Naive thymus-derived CD8-positive, alpha-beta T cell (primary cell): ENCODE measurements around the gene NAGLU. TPM values are rescaled to one million over a fixed set of nuclear protein-coding genes. Genes with fewer than 3 reads are reported as not detected.

Experiments
- ATAC-seq, 2 donors: fragments of 150-1000 bp; cut with Tn5 transposase in 1 of 2; sonication (Bioruptor Pico), chemical (Tn5 transposase) in 1 of 2; 1 replicate in 1 of 2; 2 replicates in 1 of 2; pipeline ENCODE4 v1.10.0; 2021; ENCODE audit warnings: mild to moderate bottlenecking in 2 of 2, moderate library complexity in 2 of 2
- POLR2A ChIA-PET: fragments of 350-600 bp; sonication (Branson Sonifier 250); formaldehyde crosslinking; loops from one replicate; lab custom pipeline; 2021; ENCODE audit warnings: antibody characterized with exemption; lab: Charles Lee
- DNase-seq, 10 donors: peaks; one replicate each; pipeline versions ENCODE4 v3.0.0 to v3.0.0-alpha.2; 2020 to 2022
- H3K27ac Mint-ChIP-seq, 10 donors: one replicate each; pipeline ENCODE4 v1.8.0; 2020 to 2022; ENCODE audit warnings: mild to moderate bottlenecking in 10 of 10, mixed read lengths in 10 of 10, moderate library complexity in 4 of 10, inconsistent platforms in 1 of 10
- H3K27me3 Mint-ChIP-seq, 5 donors: one replicate each; pipeline ENCODE4 v1.8.0; 2021 to 2022; ENCODE audit warnings: mixed read lengths in 5 of 5
- H3K36me3 Mint-ChIP-seq, 3 donors: one replicate each; pipeline ENCODE4 v1.8.0; 2020 to 2022; ENCODE audit warnings: mixed read lengths in 3 of 3, mild to moderate bottlenecking in 2 of 3, inconsistent platforms in 1 of 3
- H3K4me1 Mint-ChIP-seq, 4 donors: one replicate each; pipeline ENCODE4 v1.8.0; 2021 to 2022; ENCODE audit warnings: mixed read lengths in 4 of 4
- H3K4me3 Mint-ChIP-seq, 10 donors: one replicate each; pipeline ENCODE4 v1.8.0; 2020 to 2022; ENCODE audit warnings: mild to moderate bottlenecking in 10 of 10, mixed read lengths in 10 of 10, moderate library complexity in 6 of 10, inconsistent platforms in 1 of 10
- H3K9me3 Mint-ChIP-seq, 9 donors: one replicate each; pipeline ENCODE4 v1.8.0; 2020 to 2022; ENCODE audit warnings: mixed read lengths in 9 of 9, mild to moderate bottlenecking in 3 of 9, inconsistent platforms in 1 of 9, moderate library complexity in 1 of 9
- polyA plus RNA-seq, 3 donors: library from polyadenylated mRNA; unstranded; fragments of 300-500 nt; fragmentation: Illumina TruSeq; gene quantifications; one replicate each; pipeline ENCODE4 v1.2.3, GENCODE V29; 2021
- total RNA-seq, 8 experiments: library from RNA in 2 of 8; stranded (reverse) in 2 of 8; gene quantifications; one replicate each; pipeline ENCODE4 v1.2.3 and lab custom pipeline; 2021 to 2026

The NAGLU gene
- total and polyA plus RNA-seq, 5 experiments from 2014 or later, result 8.0 to 28.5 (median 16.2) TPM

DNA sequence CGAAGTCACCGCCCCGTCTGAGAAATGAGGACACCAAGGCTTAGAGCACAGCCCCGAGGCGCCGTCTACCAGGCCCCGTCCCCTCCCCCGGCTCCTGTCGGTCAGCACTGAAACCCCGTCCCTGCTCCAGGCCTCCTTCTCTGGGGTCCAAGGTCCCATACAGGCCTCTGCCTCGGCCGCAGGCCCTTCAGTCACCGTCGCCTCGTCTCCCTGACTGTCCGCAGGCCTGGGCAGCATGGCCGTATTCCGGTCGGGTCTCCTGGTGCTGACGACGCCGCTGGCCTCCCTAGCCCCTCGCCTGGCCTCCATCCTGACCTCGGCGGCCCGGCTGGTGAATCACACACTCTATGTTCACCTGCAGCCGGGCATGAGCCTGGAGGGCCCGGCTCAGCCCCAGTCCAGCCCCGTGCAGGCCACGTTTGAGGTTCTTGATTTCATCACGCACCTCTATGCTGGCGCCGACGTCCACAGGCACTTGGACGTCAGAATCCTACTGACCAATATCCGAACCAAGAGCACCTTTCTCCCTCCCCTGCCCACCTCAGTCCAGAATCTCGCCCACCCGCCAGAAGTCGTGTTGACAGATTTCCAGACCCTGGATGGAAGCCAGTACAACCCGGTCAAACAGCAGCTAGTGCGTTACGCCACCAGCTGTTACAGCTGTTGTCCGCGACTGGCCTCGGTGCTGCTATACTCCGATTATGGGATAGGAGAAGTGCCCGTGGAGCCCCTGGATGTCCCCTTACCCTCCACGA lies 26.5 kb downstream of the NAGLU start:
- Mint-ChIP-seq H3K4me1 (peaks cover 18 to 45% (median 42%) of the 10 kb centered on the region in 4 donors), H3K27ac (peak overlapping the region; percentile 90 to 96 (median 93)), H3K9me3 (no peaks in the 10 kb centered on the region), H3K4me3 (peak overlapping the region; percentile 86 to 94 (median 90)), H3K27me3 (no peaks in the 10 kb centered on the region), H3K36me3 (peaks cover 0 to 6% (median 4%) of the 10 kb centered on the region in 3 donors)
- ATAC-seq (peak in 1 of 2 donors; percentile 2), DNase-seq (no peak)
- POLR2A ChIA-PET, result interaction anchor here (0.7 to 1.8 kb wide), 3 partner anchors 8 to 35 kb away, joined by 4 to 8 read pairs (median 5); no protein-coding TSS in a partner anchor

DNA sequence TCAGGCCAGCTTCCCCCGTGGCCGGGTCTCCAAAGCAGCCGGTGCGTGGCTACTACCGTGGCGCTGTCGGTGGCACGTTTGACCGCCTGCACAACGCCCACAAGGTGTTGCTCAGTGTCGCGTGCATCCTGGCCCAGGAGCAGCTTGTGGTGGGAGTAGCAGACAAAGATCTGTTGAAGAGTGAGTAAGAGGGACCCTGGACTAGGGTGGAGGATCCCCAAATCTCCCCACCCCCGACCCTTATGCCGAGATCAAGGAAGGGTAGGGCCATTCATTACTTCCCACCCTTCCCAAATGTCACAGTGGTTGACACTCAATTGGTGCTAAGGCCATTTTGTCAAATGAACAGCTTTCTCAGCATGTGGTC lies 27.1 kb downstream of the NAGLU start:
- DNase-seq (no peak), ATAC-seq (no peak)
- POLR2A ChIA-PET, result interaction anchor here (1.0 to 1.8 kb wide), 2 partner anchors 9 to 16 kb away, joined by 4 to 5 read pairs; no protein-coding TSS in a partner anchor
- Mint-ChIP-seq H3K4me1 (peaks cover 21 to 49% (median 47%) of the 10 kb centered on the region in 4 donors), H3K27me3 (no peaks in the 10 kb centered on the region), H3K27ac (peak overlapping the region in 8 of 10 donors; percentile 35 to 93 (median 88)), H3K9me3 (no peaks in the 10 kb centered on the region), H3K36me3 (peaks cover 0 to 9% (median 4%) of the 10 kb centered on the region in 3 donors), H3K4me3 (peak overlapping the region; percentile 86 to 94 (median 90))

- Mint-ChIP-seq H3K27me3 (no peaks in the 10 kb centered on the region), H3K4me3 (peak overlapping the region; percentile 61 to 94 (median 90)), H3K9me3 (no peaks in the 10 kb centered on the region), H3K4me1 (peaks cover 21 to 52% (median 49%) of the 10 kb centered on the region in 4 donors), H3K36me3 (peaks cover 0 to 10% (median 4%) of the 10 kb centered on the region in 3 donors), H3K27ac (peak overlapping the region in 7 of 10 donors; percentile 56 to 92 (median 84))
- POLR2A ChIA-PET, result interaction anchor here (1.0 kb wide), 1 partner anchor 9 kb away, joined by 5 read pairs; no protein-coding TSS in a partner anchor
- ATAC-seq, result no peak
- DNase-seq, result no peak
These were observed 27.5 kb downstream of the NAGLU start for GRCh38 chr17:42563543-42563942.

DNA sequence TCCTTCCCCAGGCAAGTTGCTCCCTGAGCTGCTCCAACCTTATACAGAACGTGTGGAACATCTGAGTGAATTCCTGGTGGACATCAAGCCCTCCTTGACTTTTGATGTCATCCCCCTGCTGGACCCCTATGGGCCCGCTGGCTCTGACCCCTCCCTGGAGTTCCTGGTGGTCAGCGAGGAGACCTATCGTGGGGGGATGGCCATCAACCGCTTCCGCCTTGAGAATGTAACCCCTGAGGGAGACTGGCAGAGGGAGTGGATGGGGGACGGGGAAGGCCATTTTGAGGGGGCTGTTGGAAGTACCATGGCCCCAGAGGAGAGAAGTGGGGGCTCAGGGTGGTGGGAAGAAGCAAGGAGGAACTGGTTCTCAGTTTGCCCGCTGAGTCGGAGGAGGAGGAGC lies 27.9 kb downstream of the NAGLU start:
- no peak for ATAC-seq
- no peak for DNase-seq
- POLR2A ChIA-PET, result interaction anchor here (1.0 to 5.0 kb wide), 2 partner anchors 10 to 14 kb away, joined by 5 to 41 read pairs; partner anchors contain the start of gene PSMC3IP

DNA sequence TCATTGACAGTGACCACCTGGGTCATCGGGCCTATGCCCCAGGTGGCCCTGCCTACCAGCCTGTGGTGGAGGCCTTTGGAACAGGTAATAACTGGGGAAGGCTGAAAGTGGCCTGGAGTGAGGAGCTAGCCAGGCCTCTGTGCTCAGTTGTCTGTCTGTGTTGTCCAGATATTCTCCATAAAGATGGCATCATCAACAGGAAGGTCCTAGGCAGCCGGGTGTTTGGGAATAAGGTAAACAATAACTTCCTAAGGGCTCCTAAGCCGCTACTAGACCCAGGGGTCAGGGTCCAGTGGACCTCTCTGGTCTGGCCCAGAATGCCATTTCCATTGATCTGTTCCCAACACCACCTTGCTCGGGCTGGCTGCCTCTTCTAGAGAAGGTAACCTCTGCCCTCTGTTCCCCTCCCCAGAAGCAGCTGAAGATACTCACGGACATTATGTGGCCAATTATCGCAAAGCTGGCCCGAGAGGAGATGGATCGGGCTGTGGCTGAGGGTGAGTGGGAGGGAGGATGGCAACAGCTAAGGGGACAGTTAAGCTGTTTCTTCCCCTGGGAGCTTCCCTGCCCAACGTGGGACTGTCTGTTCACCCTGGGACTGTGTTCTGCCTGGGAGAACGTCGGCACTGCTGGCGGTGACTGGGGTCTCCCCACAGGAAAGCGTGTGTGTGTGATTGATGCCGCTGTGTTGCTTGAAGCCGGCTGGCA lies 28.9 kb downstream of the NAGLU start:
- H3K36me3 Mint-ChIP-seq, result peaks cover 0 to 23% (median 4%) of the 10 kb centered on the region in 3 donors
- POLR2A ChIA-PET, result interaction anchor here (0.5 to 5.0 kb wide), 4 partner anchors 13 to 378 kb away, joined by 3 to 41 read pairs (median 4); partner anchors contain the start of gene PSMC3IP

More for the DNA sequence above, 27.9 kb downstream of the NAGLU start:
- Mint-ChIP-seq H3K4me3 (peak overlapping the region; percentile 61 to 94 (median 90)), H3K27ac (peak overlapping the region in 6 of 10 donors; percentile 56 to 92 (median 86)), H3K36me3 (peaks cover 0 to 14% (median 4%) of the 10 kb centered on the region in 3 donors), H3K9me3 (no peaks in the 10 kb centered on the region), H3K4me1 (peaks cover 23 to 56% (median 53%) of the 10 kb centered on the region in 4 donors), H3K27me3 (no peaks in the 10 kb centered on the region)

DNA sequence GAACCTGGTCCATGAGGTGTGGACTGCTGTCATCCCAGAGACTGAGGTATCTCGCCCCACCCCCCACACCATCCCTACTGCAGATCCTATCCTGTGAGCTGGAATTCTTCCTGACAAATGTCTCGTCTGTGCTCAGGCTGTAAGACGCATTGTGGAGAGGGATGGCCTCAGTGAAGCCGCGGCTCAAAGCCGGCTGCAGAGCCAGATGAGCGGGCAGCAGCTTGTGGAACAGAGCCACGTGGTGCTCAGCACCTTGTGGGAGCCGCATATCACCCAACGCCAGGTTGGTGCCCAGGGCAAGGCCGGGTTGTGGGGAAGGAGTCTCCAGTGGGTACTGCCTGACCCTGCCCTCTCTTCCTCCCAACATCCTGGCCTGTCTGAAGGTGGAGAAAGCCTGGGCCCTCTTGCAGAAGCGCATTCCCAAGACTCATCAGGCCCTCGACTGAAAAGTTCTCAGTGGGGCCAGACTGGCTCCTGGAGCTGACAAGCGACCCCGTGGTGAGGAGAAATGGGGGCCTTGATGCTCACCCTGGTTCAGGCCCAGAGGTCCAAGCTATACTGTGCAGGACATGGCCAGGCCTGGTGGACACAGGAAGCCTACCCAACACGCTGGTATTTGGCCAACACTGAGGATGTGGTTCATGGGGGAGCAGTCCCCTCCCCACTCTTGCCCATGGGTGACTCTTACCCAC lies 29.6 kb downstream of the NAGLU start:
- H3K4me3 Mint-ChIP-seq, result peak overlapping the region in 7 of 10 donors; percentile 34 to 99 (median 90)
- H3K9me3 Mint-ChIP-seq, result no peaks in the 10 kb centered on the region
- H3K4me1 Mint-ChIP-seq, result peaks cover 21 to 67% (median 57%) of the 10 kb centered on the region in 4 donors
- DNase-seq, result peak in 1 of 10 donors; percentile 48
- H3K27me3 Mint-ChIP-seq, result no peaks in the 10 kb centered on the region
- no peak for ATAC-seq
- peak overlapping the region in 6 of 10 donors; percentile 85 to 99 (median 90) for H3K27ac Mint-ChIP-seq
- H3K36me3 Mint-ChIP-seq, result peaks cover 0 to 30% (median 4%) of the 10 kb centered on the region in 3 donors
- POLR2A ChIA-PET, result interaction anchor here (0.5 to 5.0 kb wide), 6 partner anchors 11 to 379 kb away, joined by 3 to 41 read pairs (median 8); partner anchors contain the start of gene PSMC3IP

More for the DNA sequence above, 28.9 kb downstream of the NAGLU start:
- Mint-ChIP-seq H3K27me3 (no peaks in the 10 kb centered on the region), H3K9me3 (no peaks in the 10 kb centered on the region), H3K4me1 (peaks cover 21 to 65% (median 58%) of the 10 kb centered on the region in 4 donors), H3K27ac (peak overlapping the region in 6 of 10 donors; percentile 9 to 89 (median 54)), H3K4me3 (peak overlapping the region in 6 of 10 donors; percentile 20 to 69 (median 38))
- DNase-seq (no peak), ATAC-seq (no peak)

DNA sequence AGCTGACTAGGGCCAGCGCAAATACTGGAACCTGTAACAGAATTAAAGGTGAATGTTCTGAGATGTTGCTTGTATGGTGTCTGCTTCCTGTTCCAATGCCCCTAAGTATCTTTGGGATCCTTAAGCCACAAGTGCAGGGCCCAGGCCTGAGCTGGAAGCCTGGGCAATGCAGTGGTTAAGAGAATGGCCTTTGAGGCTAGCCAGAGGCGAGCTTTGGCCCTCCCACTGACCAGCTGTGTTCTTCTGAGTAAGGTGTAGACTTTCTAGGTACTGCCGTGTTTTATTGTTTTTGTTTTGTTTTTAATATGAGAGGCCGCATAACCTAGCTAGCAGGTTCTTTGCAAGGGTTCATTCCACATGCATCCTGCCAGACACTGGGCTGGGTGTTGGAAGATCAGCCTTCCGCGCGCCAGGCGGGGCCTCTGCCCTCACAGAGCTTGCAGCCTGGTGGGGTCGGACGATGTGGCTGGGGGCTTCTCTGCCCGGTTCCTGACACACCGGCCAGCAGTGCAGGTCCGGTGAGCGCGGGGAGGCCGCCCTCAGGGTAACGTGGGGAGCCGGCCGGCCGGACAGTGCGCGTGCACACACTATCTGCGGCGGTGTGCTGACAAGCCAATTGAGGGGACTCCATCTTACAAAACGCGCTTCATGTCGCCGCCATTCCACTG lies 30.3 kb downstream of the NAGLU start:
- Mint-ChIP-seq H3K4me1 (peaks cover 21 to 68% (median 56%) of the 10 kb centered on the region in 4 donors), H3K27ac (peak overlapping the region; percentile 85 to 99 (median 94)), H3K4me3 (peak overlapping the region; percentile 86 to 99 (median 94)), H3K9me3 (no peaks in the 10 kb centered on the region), H3K36me3 (peaks cover 0 to 37% (median 4%) of the 10 kb centered on the region in 3 donors), H3K27me3 (no peaks in the 10 kb centered on the region)
- POLR2A ChIA-PET, result interaction anchor here (1.0 to 5.0 kb wide), 9 partner anchors 12 to 795 kb away, joined by 3 to 41 read pairs (median 10); partner anchors contain the start of genes NAGLU, PSMC3IP, RETREG3 and TUBG1
- no peak for ATAC-seq
- peak in 1 of 10 donors; percentile 64 for DNase-seq

DNA sequence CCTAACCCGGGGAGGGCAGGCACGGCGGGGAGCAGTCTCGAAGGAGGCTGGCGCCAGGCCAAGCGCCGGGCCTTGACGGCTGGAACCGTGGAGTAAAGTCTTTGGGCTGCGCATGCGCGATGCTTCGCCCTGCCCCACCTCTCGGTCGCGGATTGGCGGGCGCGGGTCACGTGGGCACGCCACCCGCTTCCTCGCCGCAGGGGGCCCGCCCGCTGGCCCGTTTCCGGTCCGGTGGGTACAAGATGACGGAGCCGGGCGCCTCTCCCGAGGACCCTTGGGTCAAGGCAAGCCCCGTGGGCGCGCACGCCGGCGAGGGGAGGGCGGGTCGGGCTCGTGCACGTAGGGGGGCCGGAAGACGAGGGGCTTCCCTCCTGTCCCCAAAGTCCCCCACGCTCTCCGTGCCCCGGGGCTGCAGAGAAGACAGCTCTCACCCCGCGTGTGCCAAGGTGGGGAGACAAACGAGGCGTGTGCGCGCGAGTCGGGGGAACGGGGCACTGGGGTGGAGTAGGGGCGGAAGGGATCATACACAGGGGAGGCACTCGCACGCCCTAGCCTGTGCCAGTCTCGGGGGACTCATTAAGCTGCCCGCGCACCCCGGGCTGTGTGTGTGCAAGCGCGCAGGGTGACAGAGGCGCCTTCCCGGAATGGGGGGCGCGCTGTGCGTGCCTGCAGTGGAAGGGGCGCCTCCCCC lies 31.0 kb downstream of the NAGLU start, which contains the start of gene MLX:
Gene MLX, plus strand, starts transcription at position 218 of the 691 bp plus-strand sequence. Its CDS starts 25 bp downstream, at position 243.
- H3K4me1 Mint-ChIP-seq, result peaks cover 19 to 61% (median 51%) of the 10 kb centered on the region in 4 donors

GRCh38 chr17:42568341-42569111 lies 32.5 kb downstream of the NAGLU start:
- POLR2A ChIA-PET, result interaction anchor here (1.1 to 5.0 kb wide), 4 partner anchors 9 to 22 kb away, joined by 3 to 41 read pairs (median 12); partner anchors contain the start of gene PSMC3IP
- no peaks in the 10 kb centered on the region for H3K27me3 Mint-ChIP-seq
- peaks cover 0 to 58% (median 10%) of the 10 kb centered on the region in 3 donors for H3K36me3 Mint-ChIP-seq
- no peaks in the 10 kb centered on the region for H3K9me3 Mint-ChIP-seq
- DNase-seq (no peak), ATAC-seq (no peak)
- H3K4me3 Mint-ChIP-seq, result peak overlapping the region; percentile 27 to 98 (median 62)
- peak overlapping the region in 8 of 10 donors; percentile 22 to 94 (median 56) for H3K27ac Mint-ChIP-seq
- H3K4me1 Mint-ChIP-seq, result peaks cover 15 to 52% (median 38%) of the 10 kb centered on the region in 4 donors

More for the DNA sequence above, 31.0 kb downstream of the NAGLU start, which contains the start of gene MLX:
- Mint-ChIP-seq H3K4me3 (peak within 1 kb of the TSS; percentile 86 to 99 (median 94)), H3K27ac (peak within 1 kb of the TSS; percentile 85 to 99 (median 94)), H3K36me3 (peaks cover 0 to 44% (median 5%) of the 10 kb centered on the region in 3 donors), H3K27me3 (no peaks in the 10 kb centered on the region), H3K9me3 (no peaks in the 10 kb centered on the region)
- POLR2A ChIA-PET, result interaction anchor here (0.9 to 5.0 kb wide), 12 partner anchors 11 to 794 kb away, joined by 3 to 41 read pairs (median 6); partner anchors contain the start of genes NAGLU, PSMC3IP, RETREG3 and RPL27
- ATAC-seq (peak; percentile 76 to 81), DNase-seq (peak; percentile 85 to 95 (median 92))
